ENCODE data around the gene PPM1L.

- TF ChIP-seq CTCF (IDR thresholded peaks at IDR 0.05; ENCODE audit: low read length), result no peak
- TF ChIP-seq EZH2 (IDR thresholded peaks at IDR 0.05; ENCODE audit: borderline replicate concordance, low read length), result no peak
Measured at GRCh38 chr3:160990446-160990845, 234.4 kb downstream of the PPM1L start.
